GM18511 (cell line): ENCODE results near the gene HHAT.

Experiments used
- ATAC-seq: cut with Tn5 transposase; IDR thresholded peaks from one replicate; pipeline ENCODE4 v1.9.1; 2021; ENCODE audit warnings: mild to moderate bottlenecking, moderate library complexity; ENCODE audit not compliant: unreplicated experiment

The HHAT gene

GRCh38 chr1:210477328-210477924, 148.7 kb downstream of the HHAT start:
- no peak for ATAC-seq

DNA sequence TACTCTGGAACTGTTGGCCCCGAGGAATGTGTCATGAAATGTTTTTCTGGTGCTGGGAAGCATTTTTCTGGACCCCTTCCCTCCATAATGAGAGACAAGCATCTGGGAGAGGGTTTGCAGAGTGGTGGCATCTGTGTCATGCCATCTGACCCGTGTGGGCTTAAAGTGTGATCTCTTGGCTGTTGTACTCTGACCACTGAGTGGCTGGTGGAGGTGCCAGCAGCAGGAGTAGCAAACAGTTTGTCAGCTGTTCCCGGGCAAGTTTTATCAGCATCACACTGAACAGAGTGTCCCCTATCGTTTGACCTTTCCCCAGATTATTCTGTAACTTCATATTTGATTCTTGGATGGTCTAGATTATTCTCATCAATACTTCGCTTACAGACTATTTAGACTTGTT, 150.1 kb downstream of the HHAT start:
- no peak for ATAC-seq

DNA sequence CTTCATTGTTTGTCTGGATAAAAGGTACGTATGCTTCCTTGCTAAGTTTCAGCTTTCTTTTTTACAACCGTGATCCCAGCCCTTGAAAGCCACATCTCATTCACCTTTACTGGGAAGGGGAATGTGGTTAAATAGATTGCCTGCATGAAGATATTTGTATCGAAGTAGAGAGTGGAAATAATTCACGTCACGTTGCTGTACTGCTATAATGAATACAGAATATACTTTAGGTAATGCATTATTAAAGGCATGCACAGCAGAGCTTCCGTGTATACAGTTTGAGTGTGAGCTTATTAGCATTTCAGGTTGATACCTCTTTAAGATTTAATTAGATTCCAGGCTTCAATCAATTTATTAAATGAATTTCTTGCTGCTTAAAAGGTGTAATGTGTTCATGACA, 153.8 kb downstream of the HHAT start:
- no peak for ATAC-seq

DNA sequence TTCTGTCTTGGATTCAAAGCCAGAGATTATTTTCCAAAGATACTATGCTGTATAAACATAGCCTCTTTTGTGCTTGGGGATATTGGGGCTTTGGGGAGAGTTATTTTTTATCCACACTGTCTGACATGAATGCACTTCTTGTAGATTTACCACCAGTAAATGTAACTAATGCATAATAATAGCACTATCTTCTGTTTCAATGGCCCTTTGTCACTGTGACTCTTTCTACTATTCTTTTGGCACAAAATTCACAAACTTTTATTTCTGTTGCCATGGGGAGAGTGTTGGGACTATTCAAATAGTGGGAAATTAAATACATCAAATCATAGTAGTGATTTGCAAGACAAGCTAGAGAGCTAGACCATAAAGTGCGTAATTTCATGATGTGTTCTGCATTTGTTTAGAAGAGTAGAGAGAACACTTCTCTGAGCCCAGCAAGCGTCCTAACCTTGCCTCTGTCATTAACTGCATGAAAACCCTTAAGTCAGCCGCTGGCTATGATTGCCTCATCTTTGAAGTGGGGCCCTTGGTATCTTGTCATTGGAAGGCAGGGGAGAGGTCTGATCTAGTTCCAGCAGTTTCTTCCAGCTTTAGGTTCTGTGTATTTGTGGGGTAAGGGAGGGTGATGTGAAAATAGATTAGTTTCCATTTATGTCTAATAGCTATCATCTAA, 154.4 kb downstream of the HHAT start:
- ATAC-seq, result no peak

GRCh38 chr1:210483821-210484220, 155.1 kb downstream of the HHAT start:
- no peak for ATAC-seq

DNA sequence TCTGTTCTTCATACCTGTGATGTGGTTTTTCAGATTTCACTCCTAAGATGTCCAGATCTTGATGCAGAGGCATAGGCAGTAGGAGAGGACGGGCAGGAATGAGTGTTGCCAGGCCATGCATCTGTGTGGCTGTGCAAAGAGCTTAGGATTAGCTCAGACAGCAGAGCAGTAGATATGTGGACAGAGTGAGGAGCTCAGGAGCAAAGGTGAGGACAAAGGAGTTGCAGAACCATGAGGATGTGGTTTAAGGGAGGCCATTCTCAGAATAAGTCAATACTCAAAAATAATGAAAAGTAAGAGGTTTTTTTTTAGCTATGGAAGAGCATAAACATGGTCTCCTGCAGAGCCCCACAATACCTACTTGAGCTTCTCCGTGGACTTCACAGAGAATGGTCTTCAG, 158.3 kb downstream of the HHAT start:
- ATAC-seq, result no peak

GRCh38 chr1:210489491-210489890, 160.8 kb downstream of the HHAT start:
- no peak for ATAC-seq

- ATAC-seq, result no peak
Measured at GRCh38 chr1:210490781-210491180, 162.1 kb downstream of the HHAT start.

DNA sequence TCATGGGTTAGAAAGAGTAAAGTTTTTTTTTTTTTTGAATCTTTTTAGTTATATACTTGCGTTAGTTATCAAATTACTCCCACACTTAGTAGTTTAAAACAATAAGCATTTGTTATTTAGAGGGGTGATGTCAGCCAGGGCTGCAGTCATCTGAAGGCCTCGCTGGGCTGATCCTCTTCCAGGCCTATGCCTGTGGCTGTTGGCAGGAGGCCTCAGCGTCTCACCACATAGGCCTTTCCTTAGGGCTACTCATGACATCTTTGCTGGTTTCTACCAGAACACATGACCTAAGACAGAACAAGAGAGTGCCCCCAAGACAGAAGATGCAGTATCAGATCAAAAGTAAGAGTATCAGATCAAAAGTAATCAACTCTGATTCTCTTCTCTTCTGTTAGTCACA, 167.4 kb downstream of the HHAT start:
- no peak for ATAC-seq

- ATAC-seq, result no peak
Measured at GRCh38 chr1:210499956-210500355, 171.3 kb downstream of the HHAT start.

GRCh38 chr1:210500831-210501230, 172.1 kb downstream of the HHAT start:
- no peak for ATAC-seq

DNA sequence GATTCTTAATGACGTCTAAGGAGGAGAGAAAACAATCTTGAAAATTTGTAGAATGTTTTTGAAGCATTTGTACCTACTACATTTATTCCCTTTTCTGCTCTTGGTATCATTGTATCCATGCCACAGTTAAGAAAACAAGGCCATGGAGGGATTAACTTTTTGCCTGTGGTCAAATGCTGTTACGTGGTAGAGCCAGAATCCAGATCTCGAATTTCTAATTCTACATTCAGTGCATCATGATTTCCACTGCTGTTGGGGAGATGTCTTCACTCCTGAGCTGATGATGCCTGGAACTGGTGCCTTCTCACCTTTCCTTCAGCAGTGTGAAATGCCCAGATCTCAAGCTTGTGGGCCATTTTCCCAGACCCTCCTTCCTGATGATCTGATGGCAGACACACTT, 175.6 kb downstream of the HHAT start:
- no peak for ATAC-seq

- no peak for ATAC-seq
Measured at GRCh38 chr1:210505601-210506496, 177.1 kb downstream of the HHAT start.

DNA sequence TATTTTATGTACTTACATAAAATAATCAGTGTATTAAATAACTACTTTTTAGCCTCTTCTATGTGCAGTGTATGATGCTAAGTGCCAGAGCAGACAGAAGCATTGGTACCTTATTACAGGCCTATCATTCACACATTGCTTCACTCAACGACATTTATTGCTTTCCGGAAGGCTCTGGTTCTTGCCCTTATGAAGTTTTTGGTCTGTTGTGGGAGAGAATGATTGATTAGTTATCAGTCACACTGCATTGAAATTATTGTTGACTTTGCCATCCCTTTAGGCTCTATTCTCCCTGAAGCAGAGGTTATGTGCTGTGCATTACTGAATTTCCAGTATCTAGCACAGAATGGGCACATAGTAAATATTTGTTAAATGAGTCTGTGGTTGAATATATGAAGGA, 178.0 kb downstream of the HHAT start:
- no peak for ATAC-seq

- ATAC-seq, result no peak
Measured at GRCh38 chr1:210516092-210516656, 187.5 kb downstream of the HHAT start.

- ATAC-seq, result no peak
Measured at GRCh38 chr1:210516697-210517459, 188.2 kb downstream of the HHAT start.

- ATAC-seq, result no peak
Measured at GRCh38 chr1:210523830-210524229, 195.1 kb downstream of the HHAT start.

DNA sequence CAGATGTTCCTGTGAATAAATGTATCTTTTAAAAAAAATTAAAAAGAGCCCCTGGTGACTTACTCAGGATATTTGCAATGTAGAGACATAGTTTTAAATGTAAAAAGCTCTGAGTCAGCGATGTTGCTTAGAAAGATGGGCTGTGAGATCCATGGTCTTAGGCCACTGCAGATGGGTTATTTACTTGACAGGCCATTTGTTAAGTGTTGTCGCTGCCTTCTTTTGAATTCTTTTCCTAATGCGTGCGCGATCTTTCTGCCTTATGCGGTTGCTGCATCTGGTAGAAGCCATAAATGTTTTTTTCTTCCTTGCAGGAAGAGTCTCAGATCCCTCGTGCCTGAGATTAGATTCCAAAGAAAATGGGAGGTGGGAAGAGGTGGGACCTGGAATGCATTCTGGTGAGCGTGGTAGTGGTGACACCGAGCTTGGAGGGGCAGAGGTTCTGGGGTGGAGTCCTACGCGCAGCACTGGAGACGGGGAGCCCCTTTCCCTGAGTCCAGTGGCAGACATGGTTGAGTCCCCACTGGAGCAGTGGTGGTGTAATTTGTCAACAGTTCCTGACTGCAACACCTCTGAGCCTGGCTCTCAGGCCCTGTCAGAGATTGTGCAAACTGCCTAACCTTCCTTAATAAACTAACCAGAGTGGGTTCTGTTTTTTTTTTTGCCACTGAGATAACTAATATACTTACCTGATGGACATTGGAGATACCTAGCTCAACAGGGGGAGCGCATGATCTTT, 197.2 kb downstream of the HHAT start:
- no peak for ATAC-seq

DNA sequence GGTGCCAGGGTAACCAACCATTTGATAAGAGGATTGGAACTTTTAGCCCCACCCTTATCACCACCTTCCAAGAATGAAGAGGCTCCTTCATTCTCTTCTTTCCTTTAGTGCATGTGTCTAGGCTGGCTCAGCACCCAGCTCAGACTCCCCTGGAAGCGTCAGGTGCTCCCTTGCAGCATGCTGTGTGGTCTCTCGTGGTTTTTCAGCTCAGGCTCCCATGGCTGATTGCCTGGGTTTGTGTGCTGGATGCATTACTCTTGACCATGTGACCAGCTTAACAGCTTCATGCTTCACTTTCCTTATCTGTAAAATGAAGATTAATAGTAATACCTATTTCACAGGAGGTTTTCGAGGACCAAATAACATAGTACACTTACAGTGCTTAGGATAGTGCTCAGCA, 198.4 kb downstream of the HHAT start:
- no peak for ATAC-seq
